ENCODE results near the gene RALA. TPM values are rescaled to one million over a fixed set of nuclear protein-coding genes. Genes with fewer than 3 reads are reported as not detected.

Gene RALA
- total and polyA plus RNA-seq, 10 of the 15 experiments (the other 5 are each of a cell fraction or from before 2014, with no cell fraction given): 7.5 to 53.3 (median 23.1) TPM

DNA sequence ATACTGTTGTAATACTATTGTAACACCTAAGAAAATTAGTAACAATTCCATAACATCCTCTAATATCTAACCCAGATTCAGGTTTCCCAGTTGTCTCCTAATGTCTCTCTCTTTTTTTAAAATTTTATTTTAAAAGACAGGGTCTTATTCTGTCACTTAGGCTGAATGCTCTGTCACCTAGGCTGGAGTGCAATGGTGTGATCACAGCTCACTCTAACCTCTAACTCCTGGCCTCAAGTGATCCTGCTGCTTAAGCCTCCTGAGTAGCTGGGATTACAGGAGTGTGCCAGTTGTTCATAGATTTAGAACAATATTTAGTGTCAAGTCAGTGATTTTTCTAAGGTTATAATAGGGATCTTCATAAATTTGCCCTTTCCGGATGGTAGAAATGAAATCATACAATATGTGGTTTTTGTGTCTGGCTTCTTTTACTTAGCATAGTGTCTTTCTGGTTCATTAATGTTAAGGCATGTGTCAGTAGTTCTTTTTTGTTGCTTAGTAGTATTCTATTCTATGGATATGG lies 14.7 kb downstream of the RALA start:
- H3K9ac ChIP-seq (ENCODE audit: control insufficient read depth, insufficient read depth, low read length): no peak overlapping the region
- no peaks in the 10 kb centered on the region for H3K27me3 ChIP-seq (replicated peaks in 1 of 2; ENCODE audit: control insufficient read depth in 2 of 2, insufficient read depth in 2 of 2, low read length in 1 of 2)
- WGBS (ENCODE audit: insufficient coverage, insufficient replicate concordance, low lambda C conversion rate, missing lambda C conversion rate): 100% methylated on average over 1 of the region's 1 CpG
- POLR2A ChIA-PET: interaction anchor here (1.0 to 1.5 kb wide), 3 partner anchors 9 to 96 kb away, joined by 4 to 5 read pairs (median 4); no protein-coding TSS in a partner anchor
- RAD21 ChIA-PET (ENCODE audit: unreplicated experiment): no interaction called here
- FAIRE-seq: no peak
- CTCF ChIA-PET: interaction anchor here (0.6 to 2.0 kb wide), 2 partner anchors 11 to 14 kb away, joined by 4 to 7 read pairs; partner anchors contain the start of gene RALA
- intact Hi-C loops (cut with micrococcal nuclease; ENCODE audit: unreplicated experiment) (no loop called here), in situ Hi-C loops (cut with MboI) (no loop called here)
- no peak for ATAC-seq
- DNase-seq (ENCODE audit: low read depth, low spot score): no peak
- no peak for TF ChIP-seq PML (IDR thresholded peaks at IDR 0.05; ENCODE audit: low read length)
- TF ChIP-seq GATAD2B (conservative IDR thresholded peaks at IDR 0.05; ENCODE audit: low read depth): no peak
- TF ChIP-seq ZNF24 (IDR thresholded peaks at IDR 0.05): 0 out of 2 replicates have a peak, but pooled peaks have one; percentile 25
- TF ChIP-seq, protein P1, sequence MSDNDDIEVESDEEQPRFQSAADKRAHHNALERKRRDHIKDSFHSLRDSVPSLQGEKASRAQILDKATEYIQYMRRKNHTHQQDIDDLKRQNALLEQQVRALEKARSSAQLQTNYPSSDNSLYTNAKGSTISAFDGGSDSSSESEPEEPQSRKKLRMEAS (IDR thresholded peaks at IDR 0.05; ENCODE audit: low read depth, low read length): no peak
- no peak for TF ChIP-seq RFX5 (IDR thresholded peaks at IDR 0.05; ENCODE audit: low read depth, low read length)
- no peak for TF ChIP-seq EED (IDR thresholded peaks at IDR 0.05; ENCODE audit: low read depth)
- H3K27ac ChIP-seq (ENCODE audit: control insufficient read depth, insufficient read depth): no peak overlapping the region; the same call in 1 of the 2 replicates
- H3K4me1 ChIP-seq (ENCODE audit: control insufficient read depth, insufficient read depth, low read length): peaks cover 32% of the 10 kb centered on the region
- no peaks in the 10 kb centered on the region for H4K20me1 ChIP-seq (ENCODE audit: control insufficient read depth, insufficient read depth)
- no TSS peak for BruUV-seq (replicated peaks)
- peaks cover 73% of the 10 kb centered on the region for H3K79me2 ChIP-seq (ENCODE audit: control insufficient read depth, insufficient read depth, low read length)
- H3K36me3 ChIP-seq (ENCODE audit: control insufficient read depth in 2 of 2, insufficient read depth in 2 of 2, low read length in 1 of 2): peaks cover 0 to 8% of the 10 kb centered on the region in 2 experiments; a peak in 1 of 4 replicates
- SMC1A ChIA-PET (ENCODE audit: uncharacterized antibody, unreplicated experiment): interaction anchor here (0.9 to 2.4 kb wide), 10 partner anchors 8 to 107 kb away, joined by 3 to 17 read pairs (median 4); partner anchors contain the start of gene RALA
- no peak overlapping the region for H2AFZ ChIP-seq (ENCODE audit: control insufficient read depth, low read depth, low read length)
- H3K4me2 ChIP-seq (ENCODE audit: control insufficient read depth, insufficient read depth): no peak overlapping the region
- no peak overlapping the region for H3K4me3 ChIP-seq
- H3K9me3 ChIP-seq (replicated peaks; ENCODE audit: control insufficient read depth, insufficient read depth, low read length): no peaks in the 10 kb centered on the region; the same call in 2 of the 3 replicates

DNA sequence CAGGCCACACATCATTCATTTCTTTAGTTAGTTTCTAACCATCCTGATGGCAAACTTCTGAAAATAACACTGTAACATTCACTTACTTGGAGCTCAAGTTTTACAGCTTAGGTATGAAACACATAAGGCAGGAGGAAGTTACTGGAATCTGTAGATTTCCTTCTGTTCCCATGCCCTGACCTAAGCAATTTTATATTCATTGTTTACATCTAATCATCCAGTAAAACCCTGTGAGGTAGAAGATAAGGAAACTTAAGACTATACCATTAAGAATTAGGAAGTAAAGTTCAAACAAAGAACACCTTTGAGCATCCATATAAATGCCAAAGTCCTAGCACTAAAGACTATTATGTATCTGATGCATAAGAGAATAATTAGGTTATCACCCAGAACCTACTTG lies 19.5 kb downstream of the RALA start:
- peaks cover 43% of the 10 kb centered on the region for H3K79me2 ChIP-seq (ENCODE audit: control insufficient read depth, insufficient read depth, low read length)
- ATAC-seq: no peak
- ChIA-PET SMC1A (ENCODE audit: uncharacterized antibody, unreplicated experiment) (interaction anchor here (0.9 kb wide), 1 partner anchor 20 kb away, joined by 3 read pairs; the partner anchor contains the start of gene RALA), CTCF (interaction anchor here (0.9 kb wide), 2 partner anchors 10 to 83 kb away, joined by 3 read pairs; no protein-coding TSS in a partner anchor), POLR2A (interaction anchor here (1.1 to 1.3 kb wide), 2 partner anchors 20 to 37 kb away, joined by 3 read pairs; partner anchors contain the start of gene RALA), RAD21 (ENCODE audit: unreplicated experiment) (no interaction called here)
- TF ChIP-seq IKZF1 (conservative IDR thresholded peaks at IDR 0.05): no peak
- no peak for TF ChIP-seq IKZF2 (IDR thresholded peaks at IDR 0.05)
- no peak for TF ChIP-seq CBX5 (IDR thresholded peaks at IDR 0.05; ENCODE audit: low read depth)
- no peak for TF ChIP-seq CREB1 (IDR thresholded peaks at IDR 0.05; ENCODE audit: low read depth)
- TF ChIP-seq, protein P2, sequence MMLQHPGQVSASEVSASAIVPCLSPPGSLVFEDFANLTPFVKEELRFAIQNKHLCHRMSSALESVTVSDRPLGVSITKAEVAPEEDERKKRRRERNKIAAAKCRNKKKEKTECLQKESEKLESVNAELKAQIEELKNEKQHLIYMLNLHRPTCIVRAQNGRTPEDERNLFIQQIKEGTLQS (IDR thresholded peaks at IDR 0.05; ENCODE audit: borderline replicate concordance, extremely low read depth, low read depth, low read length): no peak
- no peak for FAIRE-seq
- no TSS peak for BruUV-seq (replicated peaks)
- intact Hi-C loops (cut with micrococcal nuclease; ENCODE audit: unreplicated experiment): no loop called here
- no peak overlapping the region for H3K27ac ChIP-seq (ENCODE audit: control insufficient read depth, insufficient read depth)
- DNase-seq (ENCODE audit: low read depth, low spot score): no peak
- peaks cover 10% of the 10 kb centered on the region for H3K4me1 ChIP-seq (ENCODE audit: control insufficient read depth, insufficient read depth, low read length)
- no peaks in the 10 kb centered on the region for H4K20me1 ChIP-seq (ENCODE audit: control insufficient read depth, insufficient read depth)
- in situ Hi-C loops (cut with MboI): no loop called here
- H3K4me3 ChIP-seq: no peak overlapping the region
- H3K36me3 ChIP-seq (ENCODE audit: control insufficient read depth in 2 of 2, insufficient read depth in 2 of 2, low read length in 1 of 2): 0 out of 4 replicates have a peak, but pooled peaks cover 0 to 5% of the 10 kb centered on the region in 2 experiments
- H3K27me3 ChIP-seq (replicated peaks in 1 of 2; ENCODE audit: control insufficient read depth in 2 of 2, insufficient read depth in 2 of 2, low read length in 1 of 2): no peaks in the 10 kb centered on the region
- H3K9me3 ChIP-seq (replicated peaks; ENCODE audit: control insufficient read depth, insufficient read depth, low read length): peaks cover 2% of the 10 kb centered on the region; the same call in 1 of the 3 replicates
- no peak overlapping the region for H3K4me2 ChIP-seq (ENCODE audit: control insufficient read depth, insufficient read depth)
- H3K9ac ChIP-seq (ENCODE audit: control insufficient read depth, insufficient read depth, low read length): no peak overlapping the region
- no peak overlapping the region for H2AFZ ChIP-seq (ENCODE audit: control insufficient read depth, low read depth, low read length)
